GM12865 (cell line): Measurements from ENCODE around the gene DENND1A.

Source experiments
- DNase-seq: peaks from one replicate; pipeline ENCODE4 v3.0.0; 2010; ENCODE audit warnings: low read depth
- H3K4me3 ChIP-seq: 2 replicates; pipeline ENCODE4 v1.5.1; 2011; ENCODE audit warnings: mild to moderate bottlenecking, low read depth, low read length, control low read depth
- CTCF ChIP-seq: IDR thresholded peaks from 2 replicates; pipeline ENCODE4 v1.5.1; 2011; ENCODE audit warnings: low read length, control low read depth, low read depth, inconsistent platforms; ENCODE audit not compliant: insufficient read depth; ENCODE audit errors: missing control alignments

DENND1A gene

GRCh38 chr9:123555646-123556045, 374.3 kb downstream of the DENND1A start:
- TF ChIP-seq CTCF, result no peak
- no peak overlapping the region for H3K4me3 ChIP-seq
- no peak for DNase-seq

DNA sequence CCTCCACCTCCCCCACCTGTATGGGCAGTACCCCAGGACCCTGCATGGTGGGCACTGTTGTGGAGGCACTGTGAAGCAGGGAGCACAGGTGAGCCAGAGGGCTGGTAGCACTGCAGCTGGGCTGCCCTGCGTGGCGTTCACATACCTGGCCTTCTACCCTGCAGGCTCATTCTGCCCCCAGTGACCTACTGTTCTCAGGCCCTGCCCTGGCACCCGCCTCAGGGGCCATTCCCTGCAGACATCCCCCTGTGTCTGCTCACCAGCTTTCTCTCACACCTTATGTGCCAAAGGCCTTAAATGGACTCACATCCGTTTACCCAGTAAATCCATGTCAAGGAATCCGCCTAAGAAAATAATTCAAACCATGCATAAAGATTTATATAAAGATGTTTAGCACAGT, 377.4 kb downstream of the DENND1A start:
- no peak for DNase-seq
- H3K4me3 ChIP-seq, result no peak overlapping the region
- TF ChIP-seq CTCF, result no peak

- H3K4me3 ChIP-seq, result no peak overlapping the region
- no peak for TF ChIP-seq CTCF
- DNase-seq, result no peak
These were observed 378.2 kb downstream of the DENND1A start for GRCh38 chr9:123551734-123552133.

- DNase-seq, result no peak
These were observed 379.1 kb downstream of the DENND1A start for GRCh38 chr9:123550797-123551196.

GRCh38 chr9:123550012-123550411, 379.9 kb downstream of the DENND1A start:
- no peak overlapping the region for H3K4me3 ChIP-seq
- TF ChIP-seq CTCF, result no peak
- DNase-seq, result no peak

More at GRCh38 chr9:123550797-123551196, 379.1 kb downstream of the DENND1A start:
- TF ChIP-seq CTCF, result no peak
- H3K4me3 ChIP-seq, result no peak overlapping the region

DNA sequence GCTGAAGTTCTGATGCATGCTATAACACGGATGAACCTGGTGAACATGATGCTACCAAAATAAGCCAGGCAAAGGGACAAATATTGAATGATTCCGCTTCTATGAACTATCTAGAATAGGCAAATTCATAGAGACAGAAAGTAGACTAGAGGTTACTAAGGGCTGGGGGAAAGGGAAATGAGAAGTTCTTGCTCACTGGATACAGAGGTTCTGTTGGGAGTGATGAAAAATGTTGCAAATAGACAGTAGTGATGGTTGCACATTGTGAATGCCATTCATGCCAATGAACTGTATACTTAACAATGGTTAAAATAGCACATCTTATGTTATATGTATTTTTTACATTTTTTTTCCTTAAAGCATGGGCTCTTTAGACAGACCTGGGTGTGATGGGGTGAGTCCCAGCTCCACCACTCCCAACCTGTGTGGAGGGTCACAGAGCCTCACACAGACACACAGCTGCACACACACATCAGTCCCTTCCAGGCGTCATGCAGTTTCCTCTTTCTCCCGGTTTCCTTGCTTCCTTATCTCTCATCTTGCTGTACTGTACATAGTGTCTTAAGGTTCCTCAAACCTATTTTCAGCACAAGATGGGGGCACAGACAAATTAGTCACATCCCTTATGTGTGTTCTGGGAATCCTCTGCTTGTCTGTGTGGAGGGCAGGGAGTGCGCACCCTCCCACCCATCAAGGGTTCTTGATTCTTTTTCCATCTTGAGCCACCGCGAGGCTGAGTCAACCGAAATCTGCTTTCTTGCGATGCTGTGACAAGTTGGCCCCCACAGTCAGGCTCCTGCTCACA, 381.0 kb downstream of the DENND1A start:
- no peak for DNase-seq
- TF ChIP-seq CTCF, result no peak
- no peak overlapping the region for H3K4me3 ChIP-seq
